OCI-M2 (cell line): Measurements from ENCODE around the gene MSH6.

Experiments
- DNase-seq: peaks from one replicate; lab custom pipeline; 2025; ENCODE audit not compliant: unreplicated experiment; lab: John Stamatoyannopoulos, UW

Gene MSH6

GRCh38 chr2:47778698-47779425 is 4.1 kb upstream of the MSH6 start:
- no peak for DNase-seq

DNA sequence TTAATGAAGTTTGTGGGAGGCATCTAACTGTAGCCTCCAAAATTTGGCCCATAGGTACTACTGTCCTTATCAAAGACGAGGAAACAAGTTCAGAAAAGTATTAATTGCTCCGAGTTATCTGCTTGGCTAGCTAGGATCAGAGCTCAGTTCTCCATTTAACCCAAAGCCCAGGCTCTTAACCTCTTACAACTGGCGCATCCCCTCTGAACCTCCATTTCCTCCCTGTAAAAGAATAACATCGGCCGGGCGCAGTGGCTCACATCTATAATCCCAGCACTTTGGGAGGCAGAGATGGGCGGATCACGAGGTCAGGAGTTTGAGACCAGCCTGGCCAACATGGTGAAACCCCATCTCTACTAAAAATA is 3.5 kb upstream of the MSH6 start:
- DNase-seq = no peak

GRCh38 chr2:47782381-47782670 is 619 bp upstream of the MSH6 start:
- no peak for DNase-seq

DNA sequence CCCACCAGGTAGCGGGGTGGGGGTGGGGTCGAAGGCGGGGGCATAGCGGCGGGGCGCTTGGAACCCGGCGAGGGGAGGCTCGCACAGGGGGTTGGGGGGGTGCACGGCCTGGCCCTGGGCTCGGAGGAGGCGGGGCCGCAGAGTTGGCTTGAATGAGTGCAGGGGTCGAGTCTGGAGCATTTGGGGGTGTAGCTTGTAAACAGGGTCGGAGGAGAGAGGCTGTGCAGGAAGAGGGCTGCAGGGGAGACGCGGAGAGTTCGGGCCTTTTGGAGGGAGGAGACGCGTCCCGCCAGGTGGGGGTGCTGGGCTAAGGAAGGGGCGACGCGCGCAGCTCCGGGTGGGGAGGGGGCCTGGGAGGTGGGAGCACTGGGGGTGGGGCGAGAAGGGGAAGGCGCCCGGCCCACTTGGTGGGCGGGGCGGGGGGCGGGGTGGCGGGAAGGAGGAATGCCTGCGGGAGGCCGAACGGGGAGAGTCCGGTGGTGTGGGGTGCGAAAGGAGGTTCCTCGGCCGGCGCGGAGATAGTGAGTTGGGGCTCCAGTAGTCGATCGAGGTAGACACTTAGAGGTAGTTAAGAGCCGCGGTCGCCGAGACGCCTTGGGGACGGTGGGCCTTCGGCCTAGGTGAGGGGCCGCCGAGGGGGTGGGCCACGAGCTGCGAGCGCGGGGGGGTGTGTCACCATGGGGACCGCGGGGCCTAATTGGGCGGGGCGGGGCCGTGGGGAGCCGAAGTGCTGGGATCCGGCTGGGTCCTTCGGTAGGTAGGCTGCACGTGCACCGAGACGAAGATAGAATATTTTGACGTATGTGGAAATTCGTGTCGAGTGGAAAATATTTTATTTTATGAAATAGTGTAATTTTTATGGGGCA is 774 bp downstream of the MSH6 start:
- DNase-seq = no peak

- no peak for DNase-seq
Measured at GRCh38 chr2:47784352-47784851, 1.5 kb downstream of the MSH6 start.

DNA sequence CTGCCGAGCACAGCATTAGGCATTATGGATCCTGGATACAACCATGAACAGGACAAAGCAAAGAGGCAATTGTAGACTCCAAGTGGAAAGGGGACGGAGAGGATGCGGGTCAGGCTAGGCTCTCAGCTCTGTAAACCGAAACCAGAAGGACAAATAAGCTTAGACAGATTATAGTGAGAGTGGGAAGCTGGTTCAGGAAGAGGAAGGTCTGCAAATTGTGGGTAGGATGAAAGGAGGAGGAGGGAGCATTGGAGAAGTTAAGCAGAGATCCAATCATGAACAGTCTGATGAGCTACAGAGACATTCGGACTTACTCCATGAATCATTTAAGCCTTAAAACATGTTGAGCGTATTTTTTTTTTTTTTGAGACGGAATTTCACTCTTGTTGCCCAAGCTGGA is 3.0 kb downstream of the MSH6 start:
- DNase-seq = no peak

DNA sequence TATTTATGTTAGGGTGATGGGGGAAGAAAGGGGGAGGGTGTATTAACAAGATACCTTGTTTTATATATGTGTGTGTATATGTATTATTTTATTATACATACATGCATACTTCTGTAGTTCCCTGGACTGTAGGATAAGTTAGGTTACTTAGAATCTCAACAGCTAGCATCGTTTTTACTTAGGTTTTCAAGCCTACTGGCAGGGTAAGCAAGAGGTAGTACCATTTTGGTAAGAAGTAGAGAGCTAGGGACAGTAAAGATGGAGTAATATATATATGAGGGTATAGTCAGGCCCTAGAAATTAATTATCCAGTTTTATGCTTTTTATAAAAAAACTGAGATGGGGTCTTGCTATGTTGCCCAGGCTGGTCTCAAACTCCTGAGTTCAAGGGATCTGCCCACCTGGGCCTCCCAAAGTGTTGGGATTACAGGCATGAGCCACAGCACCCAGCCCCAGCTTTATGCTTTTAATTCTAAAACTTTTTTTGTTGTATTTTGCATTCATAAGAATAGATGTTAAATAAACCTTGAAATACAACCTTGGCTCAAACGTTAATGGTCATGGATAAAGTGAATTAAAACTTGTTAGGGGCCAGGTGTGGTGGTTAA is 13.2 kb downstream of the MSH6 start:
- DNase-seq = no peak

DNA sequence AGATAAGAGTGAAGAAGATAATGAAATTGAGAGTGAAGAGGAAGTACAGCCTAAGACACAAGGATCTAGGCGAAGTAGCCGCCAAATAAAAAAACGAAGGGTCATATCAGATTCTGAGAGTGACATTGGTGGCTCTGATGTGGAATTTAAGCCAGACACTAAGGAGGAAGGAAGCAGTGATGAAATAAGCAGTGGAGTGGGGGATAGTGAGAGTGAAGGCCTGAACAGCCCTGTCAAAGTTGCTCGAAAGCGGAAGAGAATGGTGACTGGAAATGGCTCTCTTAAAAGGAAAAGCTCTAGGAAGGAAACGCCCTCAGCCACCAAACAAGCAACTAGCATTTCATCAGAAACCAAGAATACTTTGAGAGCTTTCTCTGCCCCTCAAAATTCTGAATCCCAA is 15.7 kb downstream of the MSH6 start:
- no peak for DNase-seq

DNA sequence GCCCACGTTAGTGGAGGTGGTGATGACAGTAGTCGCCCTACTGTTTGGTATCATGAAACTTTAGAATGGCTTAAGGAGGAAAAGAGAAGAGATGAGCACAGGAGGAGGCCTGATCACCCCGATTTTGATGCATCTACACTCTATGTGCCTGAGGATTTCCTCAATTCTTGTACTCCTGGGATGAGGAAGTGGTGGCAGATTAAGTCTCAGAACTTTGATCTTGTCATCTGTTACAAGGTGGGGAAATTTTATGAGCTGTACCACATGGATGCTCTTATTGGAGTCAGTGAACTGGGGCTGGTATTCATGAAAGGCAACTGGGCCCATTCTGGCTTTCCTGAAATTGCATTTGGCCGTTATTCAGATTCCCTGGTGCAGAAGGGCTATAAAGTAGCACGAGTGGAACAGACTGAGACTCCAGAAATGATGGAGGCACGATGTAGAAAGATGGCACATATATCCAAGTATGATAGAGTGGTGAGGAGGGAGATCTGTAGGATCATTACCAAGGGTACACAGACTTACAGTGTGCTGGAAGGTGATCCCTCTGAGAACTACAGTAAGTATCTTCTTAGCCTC is 16.2 kb downstream of the MSH6 start:
- no peak for DNase-seq

DNA sequence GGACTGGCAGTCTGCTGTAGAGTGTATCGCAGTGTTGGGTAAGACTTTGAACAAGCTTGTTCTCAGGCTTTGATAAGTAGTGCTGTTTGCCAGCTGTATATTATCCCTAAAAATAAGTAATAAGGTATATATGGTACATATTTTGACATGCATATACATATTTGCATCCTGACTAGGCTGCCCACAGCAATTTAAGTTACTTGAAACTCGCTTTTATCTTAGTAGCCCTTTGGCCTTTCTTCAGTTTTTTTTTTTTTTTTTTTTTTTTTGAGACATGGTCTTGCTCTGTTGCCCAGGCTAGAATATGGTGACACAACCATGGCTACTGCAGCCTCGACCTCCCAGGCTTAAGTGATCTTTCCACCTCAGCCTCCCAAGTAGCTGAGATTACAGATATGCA is 18.2 kb downstream of the MSH6 start:
- DNase-seq = no peak

- no peak for DNase-seq
Measured at GRCh38 chr2:47803363-47803762, 20.4 kb downstream of the MSH6 start.

DNA sequence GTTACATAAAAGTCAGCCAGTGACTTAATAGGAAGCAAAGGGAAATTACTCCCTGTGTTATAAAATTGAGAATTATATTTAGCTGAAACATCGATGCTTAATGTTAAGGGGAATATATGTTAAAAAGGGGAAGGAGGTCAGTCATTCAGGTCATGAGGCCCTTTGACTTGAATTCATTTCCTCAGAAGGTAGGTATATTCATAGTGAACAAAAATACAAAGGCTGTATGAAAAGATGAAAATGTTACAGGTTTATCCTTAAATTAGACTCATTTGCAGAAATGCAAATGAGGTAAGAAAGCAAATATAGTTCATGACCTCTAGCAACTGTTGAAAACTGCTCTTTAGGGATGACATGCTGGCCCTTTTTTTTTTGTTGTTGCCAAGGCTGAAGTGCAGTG is 20.8 kb downstream of the MSH6 start:
- DNase-seq = no peak

- DNase-seq = no peak
Measured at GRCh38 chr2:47805850-47806249, 22.9 kb downstream of the MSH6 start.

DNA sequence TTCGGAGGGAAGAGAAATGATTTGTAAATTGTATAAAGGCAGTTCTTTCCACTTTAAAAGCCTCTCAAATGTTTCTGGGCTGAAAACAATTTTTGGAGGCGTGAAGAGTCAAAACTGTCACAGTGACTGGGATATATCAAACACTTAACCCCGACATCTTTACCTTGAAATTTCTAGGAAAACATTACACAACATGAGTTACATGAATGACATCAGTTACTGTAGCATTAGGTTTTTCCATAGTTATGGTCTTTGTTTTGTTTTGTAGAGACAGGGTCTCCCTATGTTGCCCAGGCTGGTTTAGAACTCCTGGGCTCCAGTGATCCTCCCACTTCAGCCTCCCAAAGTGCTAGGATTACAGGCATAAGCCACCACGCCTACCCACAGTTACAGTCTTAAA is 25.7 kb downstream of the MSH6 start:
- no peak for DNase-seq

- DNase-seq = no peak
Measured at GRCh38 chr2:47809903-47810302, 27.0 kb downstream of the MSH6 start.

DNA sequence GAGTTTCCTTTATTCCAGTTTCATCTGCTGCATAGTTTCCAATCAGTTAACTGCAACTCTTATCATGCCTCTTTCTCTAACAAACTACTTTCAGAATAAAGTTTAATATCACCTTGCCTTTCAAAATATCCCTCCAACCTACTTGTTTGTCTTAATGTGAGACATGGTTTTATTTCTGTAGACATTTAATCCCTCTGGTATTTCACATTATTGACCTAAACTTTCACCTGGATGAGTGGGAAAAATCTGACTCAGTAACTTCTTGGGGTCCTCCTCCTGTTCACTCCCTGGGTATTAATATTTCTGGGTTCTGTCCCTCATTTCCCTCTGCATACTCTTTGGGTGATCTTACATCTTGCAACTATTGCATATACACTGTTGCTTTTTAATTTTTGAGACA is 27.9 kb downstream of the MSH6 start:
- DNase-seq = no peak

GRCh38 chr2:47811668-47812067 is 28.7 kb downstream of the MSH6 start:
- DNase-seq = no peak

DNA sequence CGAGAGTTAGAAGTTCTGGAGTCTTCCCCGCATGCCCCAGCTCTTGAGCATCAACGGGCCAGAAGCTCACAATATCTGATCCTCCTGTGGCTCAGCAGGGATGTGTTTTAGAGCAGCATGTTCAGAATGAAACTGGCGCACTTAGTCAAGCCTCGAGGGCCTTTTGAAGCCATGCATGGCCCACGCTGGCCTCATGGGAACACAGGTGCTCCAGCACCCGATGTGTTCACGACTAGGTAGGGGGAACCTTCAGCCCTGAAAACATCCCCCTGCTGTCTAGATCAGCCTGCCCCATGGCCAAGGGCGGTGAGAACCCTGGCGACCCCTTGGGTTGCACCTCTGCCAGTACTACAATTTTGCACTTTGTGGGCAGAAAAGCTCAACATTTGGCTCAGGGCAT is 32.8 kb downstream of the MSH6 start:
- DNase-seq = no peak

GRCh38 chr2:47818777-47819176 is 35.8 kb downstream of the MSH6 start:
- DNase-seq = no peak

DNA sequence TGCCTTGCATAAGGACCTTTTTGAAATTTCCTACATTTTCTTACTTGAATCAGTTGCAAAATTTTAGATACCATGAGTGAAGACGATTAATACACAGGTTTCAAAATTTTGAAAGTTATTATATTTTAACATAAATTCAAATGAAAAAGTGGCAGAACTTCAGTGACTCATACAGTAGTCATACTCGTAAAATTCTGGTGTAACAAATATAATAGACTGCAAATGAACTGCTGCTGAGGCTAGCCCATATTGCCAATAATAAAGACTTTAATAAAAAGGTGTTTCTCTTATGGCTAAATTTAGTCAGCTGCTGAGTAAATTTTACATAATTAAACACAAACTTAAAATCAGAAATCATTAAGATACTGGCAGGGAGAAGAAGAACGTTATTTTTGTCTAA is 36.9 kb downstream of the MSH6 start:
- DNase-seq = no peak

DNA sequence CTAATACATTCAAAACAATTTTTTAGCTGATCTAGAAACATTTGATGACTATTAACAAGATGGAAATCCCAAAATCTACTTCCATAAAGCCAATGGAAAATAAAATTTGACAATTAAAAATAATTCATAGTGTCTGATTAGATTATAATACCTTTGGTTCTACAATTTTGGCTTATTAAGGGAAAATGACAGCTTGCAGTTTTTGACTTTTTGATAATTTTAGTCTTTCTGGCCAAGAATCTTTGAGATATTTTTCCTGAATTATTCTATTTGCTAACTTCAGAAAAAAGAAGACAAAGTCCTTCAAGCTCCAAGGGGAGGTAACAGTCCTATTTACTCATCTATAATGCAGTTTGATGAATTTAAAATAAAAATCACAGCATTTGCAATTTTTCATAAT is 39.6 kb downstream of the MSH6 start:
- DNase-seq = no peak

GRCh38 chr2:47833516-47833968 is 50.6 kb downstream of the MSH6 start:
- no peak for DNase-seq
